ENCODE results near the gene CDIP1.

CDIP1 gene

GRCh38 chr16:4486126-4486893 is 52.3 kb downstream of the CDIP1 start:
- DNase-seq = no peak

DNA sequence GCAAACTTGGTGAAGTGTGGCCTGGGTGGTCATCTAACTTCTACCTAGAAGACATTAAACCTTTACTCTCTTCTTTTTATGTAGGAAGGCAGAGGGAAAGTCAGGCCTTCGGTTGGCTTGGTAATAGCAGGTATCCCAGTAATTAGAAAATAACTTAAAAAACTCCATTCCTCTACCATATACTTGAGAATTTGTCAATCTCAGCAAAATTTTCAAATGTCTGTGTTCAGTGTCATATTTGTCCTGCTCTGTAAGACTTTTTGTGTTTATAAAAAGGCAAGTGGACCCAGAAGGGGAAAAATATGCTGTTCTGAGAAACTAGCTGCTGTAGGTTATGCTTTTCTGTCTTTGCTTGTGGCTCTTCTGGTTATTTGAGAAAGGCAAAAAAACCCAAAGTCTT is 56.6 kb downstream of the CDIP1 start:
- no peak for DNase-seq

DNA sequence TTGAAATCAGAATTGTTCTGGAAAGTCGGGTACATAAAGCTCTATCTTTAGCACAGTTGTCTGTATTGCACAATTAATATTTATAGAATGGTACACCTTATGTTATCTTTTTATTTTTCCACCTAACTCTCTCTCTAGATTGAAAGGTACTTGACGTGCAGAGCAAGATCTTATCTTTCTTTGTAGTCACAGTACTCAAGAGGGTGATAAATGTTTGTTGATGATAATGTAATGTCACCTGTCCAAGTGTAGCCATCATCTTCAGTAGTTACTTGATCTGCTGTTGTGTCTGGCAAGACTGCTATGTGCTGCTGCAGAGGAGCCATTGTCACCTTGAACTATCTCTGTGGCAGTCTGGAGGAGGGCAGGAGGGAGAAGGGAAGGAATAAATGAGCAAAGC is 57.0 kb downstream of the CDIP1 start:
- no peak for DNase-seq

DNA sequence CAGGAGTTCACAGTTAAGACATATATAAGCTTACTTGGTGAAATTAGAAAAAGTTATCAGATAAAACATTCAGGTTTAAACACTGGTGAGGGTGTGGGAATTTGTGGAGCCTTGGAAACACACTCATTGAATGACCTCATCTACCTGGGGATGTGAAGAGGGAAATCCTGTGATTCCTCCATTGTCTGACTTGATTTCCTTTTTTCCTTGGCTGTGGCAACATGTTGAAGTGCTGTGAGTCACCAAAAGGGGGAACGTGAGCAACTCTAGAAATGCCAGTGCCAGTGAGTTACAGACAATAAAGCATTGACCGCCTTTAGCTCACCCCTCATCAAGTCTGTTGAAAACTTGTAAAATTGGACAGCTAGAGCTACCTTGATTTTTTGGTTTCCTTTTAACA is 60.6 kb downstream of the CDIP1 start:
- no peak for DNase-seq

DNA sequence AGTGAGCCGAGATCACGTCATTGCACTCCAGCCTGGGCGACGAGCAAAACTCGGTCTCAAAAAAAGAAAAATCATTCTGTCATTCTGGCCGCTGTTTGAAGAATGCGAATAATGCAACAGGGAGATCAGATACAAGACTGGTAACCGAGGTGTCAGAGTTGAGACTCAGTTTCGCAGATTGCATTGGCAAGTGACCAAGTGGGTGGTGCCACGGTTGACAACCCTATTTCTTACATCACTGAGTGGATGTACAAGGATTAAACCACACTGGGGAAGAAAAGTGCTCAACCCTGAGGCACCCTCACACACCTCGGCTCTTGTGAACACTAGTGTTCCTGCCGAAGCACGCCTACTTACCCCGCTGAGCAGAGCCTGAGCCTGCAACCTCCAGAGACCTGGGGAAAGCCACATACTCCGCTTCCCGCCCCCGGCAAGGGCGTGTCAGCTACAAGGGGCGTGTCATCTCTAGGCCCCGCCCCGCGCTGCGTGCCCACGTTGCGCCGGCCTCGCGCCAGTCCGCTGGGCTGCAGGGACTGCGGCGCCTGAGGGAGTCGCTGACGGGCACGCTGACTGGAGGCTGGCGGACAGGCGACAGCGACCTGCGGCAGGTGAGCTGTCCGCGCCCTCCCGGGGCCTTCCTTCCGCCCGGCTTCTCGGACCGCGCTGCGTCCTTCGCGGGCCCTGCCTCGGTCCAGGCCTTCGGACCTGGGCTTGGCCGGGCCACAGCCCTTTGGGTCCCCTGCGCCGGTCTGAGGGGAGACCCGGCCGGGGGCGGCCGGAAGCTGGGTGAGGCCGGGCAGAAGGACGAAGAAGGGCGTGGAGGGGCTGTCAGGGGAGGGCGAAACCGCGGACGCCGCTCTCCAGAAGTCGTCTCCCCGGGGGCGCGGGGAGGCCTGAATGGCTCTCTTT is 62.4 kb downstream of the CDIP1 start, which contains the start of gene HMOX2:
TSS of gene HMOX2 (plus strand) at position 519 of the 909 bp plus-strand sequence. CDS start 29,127 bp downstream, outside the sequence.
- DNase-seq = peak; percentile 89

DNA sequence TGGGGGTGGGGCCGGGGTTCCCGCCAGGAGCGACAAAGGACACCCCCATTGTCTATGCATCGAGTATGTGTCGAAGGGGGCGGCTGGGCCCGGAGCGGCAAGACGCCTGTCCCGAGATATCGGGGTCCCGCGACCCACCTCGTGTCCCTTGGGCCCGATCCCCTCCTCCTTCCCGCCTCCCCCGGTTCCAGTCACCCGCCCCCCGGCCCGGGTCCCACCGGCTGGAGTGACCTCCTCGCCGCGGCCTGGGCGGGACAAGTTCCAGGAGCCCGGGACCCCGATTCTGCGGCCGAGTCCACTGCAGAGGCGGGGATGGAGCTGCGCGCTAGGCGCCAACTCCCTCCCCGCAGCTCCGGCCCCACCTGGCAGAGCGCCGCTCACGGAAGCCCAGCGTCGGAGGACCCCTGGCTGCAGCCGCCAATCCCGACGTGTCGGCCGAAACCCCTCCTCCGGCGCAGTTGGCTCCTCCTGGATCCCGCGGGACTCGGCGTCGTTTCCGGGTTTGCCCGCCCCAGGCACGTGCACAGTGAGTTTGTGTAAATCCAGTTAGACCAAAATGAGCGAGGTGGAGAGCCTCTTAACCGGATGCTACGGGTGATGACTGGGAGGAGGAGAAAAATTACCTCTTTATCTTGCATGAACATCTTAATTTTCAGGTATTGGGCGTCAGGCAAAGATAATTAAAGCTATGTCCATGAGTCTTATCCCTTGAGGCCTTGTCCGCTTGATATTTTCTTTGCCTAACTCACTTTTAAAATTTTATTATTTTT is 64.2 kb downstream of the CDIP1 start, which contains the start of gene NMRAL1:
TSS of gene NMRAL1 (minus strand) at position 434 of the 770 bp plus-strand sequence. CDS start 493 bp downstream, outside the sequence.
- peak; percentile 79 for DNase-seq

- DNase-seq = no peak
Measured at GRCh38 chr16:4472880-4473279, 65.7 kb downstream of the CDIP1 start.

DNA sequence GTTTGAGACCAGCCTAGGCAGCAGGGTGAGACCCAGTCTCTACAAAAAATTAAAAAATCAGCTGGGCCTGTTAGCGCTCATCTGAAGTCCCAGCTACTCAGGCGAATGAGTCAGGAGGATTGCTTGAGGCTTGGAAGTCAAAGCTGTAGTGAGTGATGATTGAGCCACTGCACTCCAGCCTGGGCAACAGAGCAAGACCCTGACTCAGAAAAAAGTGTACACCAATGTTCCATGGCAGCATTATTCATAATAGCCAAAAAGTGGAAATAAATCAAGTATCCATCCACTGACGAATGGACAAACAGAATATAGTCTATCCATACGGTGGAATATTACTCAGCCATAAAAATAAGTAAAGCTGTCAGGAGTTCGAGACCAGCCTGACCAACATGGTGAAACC is 66.7 kb downstream of the CDIP1 start:
- no peak for DNase-seq

DNA sequence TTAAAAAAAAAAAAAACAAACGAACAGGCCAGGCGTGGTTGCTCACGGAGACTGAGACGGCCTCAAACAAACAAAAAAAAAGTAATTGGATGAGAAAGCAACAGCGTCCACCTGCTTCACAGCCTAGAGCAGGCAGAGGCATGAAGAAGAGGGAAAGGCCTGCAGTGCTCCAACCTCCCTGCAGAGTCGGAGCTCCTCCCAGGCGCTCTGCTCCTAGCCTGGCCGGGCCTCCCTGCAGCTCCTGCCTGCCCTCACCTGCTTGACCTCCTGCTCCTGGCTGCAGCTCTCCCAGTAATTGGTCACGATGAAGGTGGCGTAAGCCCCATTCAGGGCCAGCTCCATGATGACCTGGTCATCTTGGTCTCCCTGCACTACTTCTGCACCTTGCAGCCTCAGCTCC is 69.6 kb downstream of the CDIP1 start:
- no peak for DNase-seq

DNA sequence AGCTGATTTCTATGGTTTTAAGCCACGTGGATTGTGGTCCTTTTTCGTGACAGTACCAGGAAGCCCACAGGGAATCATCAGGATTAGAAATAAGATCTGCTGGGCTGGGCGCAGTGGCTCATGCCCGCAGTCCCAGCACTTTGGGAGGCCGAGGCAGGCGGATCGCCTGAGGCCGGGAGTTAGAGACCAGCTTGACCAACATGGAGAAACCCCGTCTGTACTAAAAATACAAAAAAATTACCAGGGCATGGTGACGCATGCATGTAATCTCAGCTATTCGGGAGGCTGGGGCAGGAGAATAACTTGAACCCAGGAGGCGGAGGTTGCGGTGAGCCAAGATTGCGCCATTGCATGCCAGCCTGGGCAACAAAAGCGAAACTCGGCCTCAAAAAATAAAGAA is 70.7 kb downstream of the CDIP1 start:
- no peak for DNase-seq

GRCh38 chr16:4465977-4466779 is 72.4 kb downstream of the CDIP1 start:
- no peak for DNase-seq

DNA sequence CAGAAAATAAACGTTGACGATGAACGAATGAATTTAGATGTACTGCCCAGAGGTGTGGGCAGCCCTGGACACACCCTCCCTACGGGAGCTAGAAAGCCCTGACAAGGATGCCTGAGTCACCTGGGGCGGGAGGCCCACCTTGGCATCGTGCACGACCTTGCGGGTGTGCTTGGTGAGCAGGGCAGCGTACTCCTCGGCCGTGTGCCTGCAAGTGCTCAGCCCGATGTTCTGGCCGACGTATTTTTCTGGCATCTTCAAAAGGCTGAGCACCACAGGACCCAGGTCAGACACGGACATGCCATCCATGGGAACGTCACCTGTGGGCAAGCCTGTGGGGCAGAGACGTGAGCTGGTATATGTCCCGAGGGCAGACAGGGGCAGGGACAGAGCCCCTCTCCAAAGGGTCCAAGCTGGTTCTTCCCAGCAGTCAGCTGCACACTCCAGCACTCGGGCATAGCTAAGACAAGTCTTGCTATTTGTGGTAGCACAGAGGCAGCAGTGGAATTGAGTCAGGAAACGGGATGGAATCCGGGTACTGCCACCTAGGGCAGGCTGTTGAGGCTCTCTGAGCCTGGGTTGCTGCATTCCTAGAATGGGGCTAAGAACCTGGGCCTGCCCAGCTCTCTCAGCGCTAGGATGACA is 74.9 kb downstream of the CDIP1 start:
- no peak for DNase-seq

- no peak for DNase-seq
Measured at GRCh38 chr16:4461250-4462085, 77.1 kb downstream of the CDIP1 start.

- no peak for DNase-seq
Measured at GRCh38 chr16:4460936-4461249, 77.7 kb downstream of the CDIP1 start.

Data from HCEC 1CT (cell line).